GM19351 (cell line): ENCODE measurements around the gene PCGF3.
"Not testable (repeated sequence)": the region's sequence is repeated elsewhere in the genome, so short reads cannot be mapped to it uniquely, and the experiment has no call there.

ENCODE experiments used
- ATAC-seq: cut with Tn5 transposase; IDR thresholded peaks from one replicate; pipeline ENCODE4 v1.9.1; 2021; ENCODE audit warnings: mild to moderate bottlenecking, moderate library complexity; ENCODE audit not compliant: unreplicated experiment

PCGF3 gene

DNA sequence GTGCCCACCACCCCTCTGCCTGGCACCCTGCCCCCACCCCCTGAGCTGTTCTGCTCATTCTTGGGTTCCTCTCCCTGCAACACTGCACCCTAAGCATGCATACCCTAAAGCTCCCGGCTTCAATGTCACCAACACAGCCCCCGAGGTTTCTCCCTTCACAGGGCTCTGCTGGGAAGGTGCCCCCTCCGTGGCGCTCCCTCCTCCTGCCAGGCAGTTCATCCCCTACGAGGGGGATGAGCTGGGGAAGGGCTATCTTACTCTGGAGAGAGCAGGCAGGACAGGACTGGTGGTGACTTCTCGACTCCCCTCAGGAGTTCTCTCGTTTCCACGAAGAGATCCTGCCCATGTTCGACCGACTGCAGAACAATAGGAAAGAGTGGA, 38.1 kb upstream of the PCGF3 start:
- no peak for ATAC-seq

GRCh38 chr4:668219-668618, 37.4 kb upstream of the PCGF3 start:
- not testable (repeated sequence) for ATAC-seq

GRCh38 chr4:669806-670559, 35.6 kb upstream of the PCGF3 start:
- not testable (repeated sequence) for ATAC-seq

- ATAC-seq, result no peak
These were observed 33.9 kb upstream of the PCGF3 start for GRCh38 chr4:671769-672168.

- ATAC-seq, result no peak
These were observed 32.1 kb upstream of the PCGF3 start for GRCh38 chr4:673349-674091.

DNA sequence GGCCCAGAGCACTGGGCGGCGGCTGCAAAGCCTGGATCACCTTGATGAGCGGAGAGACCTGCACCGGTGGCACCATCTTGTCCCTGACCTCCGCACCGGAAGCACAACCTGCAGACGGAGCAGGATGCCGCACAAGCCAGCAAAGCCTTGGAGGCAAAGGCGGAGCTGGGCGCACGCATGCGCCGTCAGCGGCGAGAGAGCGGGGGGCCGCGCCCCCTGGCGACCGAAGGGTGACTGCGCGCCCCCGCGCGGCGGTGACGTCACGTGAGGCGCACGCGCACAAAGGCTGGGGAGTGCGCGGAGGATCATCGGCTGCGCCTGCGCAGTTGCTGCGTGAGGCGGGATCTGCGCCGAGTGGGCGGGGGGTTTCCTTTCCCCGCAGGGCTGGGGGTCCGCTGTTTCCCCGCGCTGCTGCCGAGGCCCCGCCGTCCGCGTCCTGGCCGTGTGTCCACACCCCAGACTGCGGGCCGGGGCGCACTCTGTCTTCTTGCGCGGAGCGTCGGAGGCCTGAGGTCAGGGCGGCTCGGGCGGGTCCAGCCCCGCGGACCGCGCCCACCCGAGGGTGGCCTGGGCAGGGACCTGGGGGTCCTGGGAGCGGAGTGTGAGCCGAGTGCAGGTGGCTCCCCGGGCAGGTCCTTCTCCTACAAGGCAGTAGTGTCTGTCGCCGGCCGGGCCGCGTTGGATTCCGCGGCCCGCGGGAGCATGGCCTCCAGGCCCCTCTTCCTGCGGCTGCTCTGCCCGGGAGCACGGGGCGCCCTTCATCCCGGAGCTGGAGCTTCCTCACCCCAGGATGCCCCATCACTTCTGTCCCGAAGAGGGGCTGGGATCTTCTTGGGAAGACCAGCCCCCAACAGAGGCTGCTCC, 31.2 kb upstream of the PCGF3 start, which contains the start of the genes ATP5ME and MYL5:
Gene ATP5ME (minus strand): TSS at position 105 of the 864 bp plus-strand sequence. CDS start 29 bp downstream, at position 76.
Gene MYL5 (plus strand): TSS at position 371 of the 864 bp plus-strand sequence. CDS start 3,485 bp downstream, outside the sequence.
- peak; percentile 66 for ATAC-seq

DNA sequence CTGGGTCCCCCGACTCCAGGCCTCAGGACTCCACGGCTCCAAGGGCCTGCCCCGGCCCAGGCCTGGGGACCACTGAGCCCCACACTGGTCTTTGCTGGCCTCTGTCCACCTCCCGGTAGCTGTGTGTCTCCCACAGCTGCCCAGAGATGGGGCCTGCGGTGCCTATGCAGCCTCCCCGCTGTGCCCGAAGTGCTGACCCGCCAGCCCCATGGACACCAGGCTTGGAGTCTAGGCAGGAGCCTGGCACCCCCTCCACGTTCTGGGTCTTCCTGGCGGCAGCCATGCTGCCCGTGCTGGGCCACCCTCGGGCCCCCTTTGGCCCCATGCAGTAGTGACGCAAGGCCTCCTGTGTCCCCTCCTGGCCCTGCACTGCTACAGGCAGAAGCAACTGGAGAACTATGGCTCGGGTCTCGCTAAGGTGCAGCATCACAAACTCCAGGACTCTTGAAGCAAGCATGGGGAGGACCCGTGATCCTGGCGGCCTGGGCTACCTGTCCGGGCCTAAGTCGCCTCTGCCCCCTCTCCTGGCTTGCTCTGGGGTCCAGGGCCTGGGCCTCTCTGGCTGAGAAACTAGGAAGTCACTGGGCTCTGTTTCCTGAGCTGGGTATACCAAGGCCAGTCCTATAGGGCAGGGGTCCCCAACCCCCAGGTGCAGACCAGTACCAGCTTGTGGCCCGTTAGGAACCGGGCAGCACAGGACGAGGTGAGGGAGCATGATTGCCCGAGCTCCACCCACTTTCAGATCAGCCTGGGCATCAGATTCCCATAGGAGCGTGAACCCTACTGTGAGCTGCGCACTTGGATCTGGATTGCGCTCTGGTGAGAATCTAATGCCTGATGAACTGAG, 30.4 kb upstream of the PCGF3 start:
- ATAC-seq, result no peak

- peak; percentile 32 for ATAC-seq
These were observed 29.4 kb upstream of the PCGF3 start for GRCh38 chr4:675980-676870.

GRCh38 chr4:676871-677235, 28.8 kb upstream of the PCGF3 start:
- no peak for ATAC-seq

- ATAC-seq, result no peak
These were observed 28.0 kb upstream of the PCGF3 start for GRCh38 chr4:677431-678293.

DNA sequence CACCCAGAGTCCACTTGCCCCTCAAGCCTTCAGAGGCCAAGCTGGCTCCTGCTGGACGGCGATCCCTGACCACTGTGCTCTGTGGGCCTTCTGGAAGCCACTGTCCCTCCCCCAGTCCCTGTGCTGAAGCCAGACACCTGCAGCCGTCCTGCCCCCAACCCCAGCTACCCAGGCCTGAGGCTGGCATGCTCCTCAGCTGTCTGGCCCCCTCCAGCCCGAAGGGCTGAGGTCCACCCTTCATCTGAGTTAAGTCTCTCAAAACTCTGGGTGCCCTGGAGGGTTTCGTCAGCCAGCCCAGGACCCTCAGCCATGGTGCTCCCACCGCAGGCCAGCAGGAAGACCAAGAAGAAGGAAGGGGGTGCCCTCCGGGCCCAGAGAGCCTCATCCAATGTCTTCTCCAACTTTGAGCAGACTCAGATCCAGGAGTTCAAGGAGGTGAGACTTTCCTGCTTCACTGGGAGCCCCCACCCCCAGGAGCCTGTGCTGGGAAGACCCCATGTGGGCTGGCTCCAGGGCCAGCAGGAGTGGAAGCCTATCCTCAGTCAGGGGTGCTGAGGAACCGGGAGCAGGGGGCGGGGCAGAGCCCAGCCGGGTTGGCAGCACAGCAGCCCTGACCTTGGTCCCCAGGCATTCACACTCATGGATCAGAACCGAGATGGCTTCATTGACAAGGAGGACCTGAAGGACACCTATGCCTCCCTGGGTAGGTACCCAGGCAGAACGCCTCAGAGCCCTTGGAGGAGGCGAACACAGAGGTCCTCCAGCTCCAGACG, 27.1 kb upstream of the PCGF3 start:
- ATAC-seq, result no peak

DNA sequence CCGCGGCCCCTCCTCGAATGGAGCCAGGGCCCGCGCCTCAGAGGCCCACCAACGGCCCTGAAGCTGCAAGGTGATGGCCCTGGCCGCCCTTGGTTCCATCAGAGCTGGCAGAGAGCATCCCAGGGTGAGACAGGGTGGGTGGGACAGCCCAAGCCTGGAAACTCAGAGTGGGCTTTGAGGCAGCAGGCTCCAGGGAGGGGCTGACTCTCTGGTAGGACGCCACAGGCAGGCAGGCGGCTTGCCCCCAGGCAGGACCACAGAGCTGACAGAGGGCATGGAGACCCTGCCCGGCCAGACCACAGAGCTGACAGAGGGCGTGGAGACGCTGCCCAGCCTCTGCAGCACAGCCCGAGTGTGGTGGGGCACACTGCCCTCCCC, 26.5 kb upstream of the PCGF3 start:
- ATAC-seq, result no peak

DNA sequence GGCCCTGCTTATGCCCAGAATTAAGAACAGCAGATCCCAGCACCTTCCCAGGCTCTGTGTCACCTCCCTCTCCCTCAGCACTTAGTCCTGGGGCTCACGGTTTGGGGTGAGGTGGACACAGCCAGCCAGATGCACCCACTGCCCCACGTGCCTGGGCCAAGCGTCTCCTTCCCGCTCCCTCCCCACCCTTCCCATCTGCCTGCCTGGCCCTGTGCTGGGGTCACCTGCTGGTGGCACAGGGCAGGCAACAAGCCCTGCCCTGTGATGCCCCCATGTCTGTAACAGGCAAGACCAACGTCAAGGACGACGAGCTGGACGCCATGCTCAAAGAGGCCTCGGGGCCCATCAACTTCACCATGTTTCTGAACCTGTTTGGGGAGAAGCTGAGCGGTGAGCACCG, 26.0 kb upstream of the PCGF3 start:
- no peak for ATAC-seq

GRCh38 chr4:680091-680490, 25.5 kb upstream of the PCGF3 start:
- ATAC-seq, result no peak

GRCh38 chr4:680551-680927, 25.1 kb upstream of the PCGF3 start:
- ATAC-seq, result no peak

- no peak for ATAC-seq
These were observed 24.5 kb upstream of the PCGF3 start for GRCh38 chr4:680928-681645.
